SK-N-MC (cell line): ENCODE measurements around the gene RNASE4.
"Not testable (repeated sequence)": the region's sequence is repeated elsewhere in the genome, so short reads cannot be mapped to it uniquely, and the experiment has no call there.

Experiments used
- EZH2 ChIP-seq: fragments of 200-600 bp; sonication (generic); IDR thresholded peaks from one replicate; pipeline ENCODE4 v1.6.1; 2017; ENCODE audit warnings: antibody characterized with exemption
- FOXP2 ChIP-seq: optimal IDR thresholded peaks from 2 replicates; pipeline ENCODE3; 2011; ENCODE audit warnings: mild to moderate bottlenecking, moderate library complexity; ENCODE audit not compliant: insufficient read depth; ENCODE audit errors: extremely low read length, control extremely low read depth
- POLR2AphosphoS5 ChIP-seq: IDR thresholded peaks from 2 replicates; pipeline ENCODE4 v1.6.1; 2012; ENCODE audit warnings: mild to moderate bottlenecking, low read depth, low read length, borderline replicate concordance

DNA sequence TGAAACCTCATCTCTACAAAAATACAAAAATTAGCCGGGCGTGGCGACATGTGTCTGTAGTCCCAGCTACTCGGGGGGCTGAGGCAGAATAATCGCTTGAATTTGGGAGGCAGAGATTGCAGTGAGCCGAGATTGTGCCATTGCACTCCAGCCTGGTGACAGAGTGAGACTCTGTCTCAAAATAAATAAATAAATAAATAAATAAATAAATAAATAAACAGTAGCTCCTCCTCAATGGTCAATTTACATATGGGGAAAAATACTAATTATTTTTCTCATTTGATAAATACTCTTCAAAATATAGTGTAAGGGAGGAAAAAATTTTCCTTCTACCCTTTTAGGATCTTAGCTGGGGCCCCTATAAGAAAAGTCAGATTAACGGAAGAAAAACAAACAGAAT is 53.9 kb downstream of the RNASE4 start:
- TF ChIP-seq POLR2AphosphoS5, EZH2, FOXP2: not testable (repeated sequence)
